Calu3 (cell line): ENCODE measurements around the gene FAM118A. TPM values are rescaled to one million over a fixed set of nuclear protein-coding genes. Genes with fewer than 3 reads are reported as not detected.

ENCODE experiments used
- BruUV-seq: library from RNA; stranded (reverse); fragments of 400-500 nt; replicated peaks from 2 replicates; lab custom pipeline; 2021; lab: Mats Ljungman, UMichigan
- CTCF ChIA-PET: fragments of 300-600 bp; sonication (Branson Sonifier 250); formaldehyde crosslinking; loops from one replicate; lab custom pipeline; 2022; ENCODE audit warnings: antibody characterized with exemption; lab: Charles Lee
- DNase-seq: peaks from one replicate; pipeline ENCODE4 v3.0.0; 2022
- H3K27ac Mint-ChIP-seq: one replicate; pipeline ENCODE4 v1.8.0; 2022; ENCODE audit warnings: mixed read lengths; ENCODE audit not compliant: unreplicated experiment
- H3K27me3 Mint-ChIP-seq: one replicate; pipeline ENCODE4 v1.8.0; 2022; ENCODE audit warnings: mixed read lengths; ENCODE audit not compliant: unreplicated experiment
- H3K36me3 Mint-ChIP-seq: one replicate; pipeline ENCODE4 v1.8.0; 2022; ENCODE audit warnings: mild to moderate bottlenecking, moderate library complexity, mixed read lengths; ENCODE audit not compliant: insufficient read depth, unreplicated experiment
- H3K4me1 Mint-ChIP-seq: one replicate; pipeline ENCODE4 v1.8.0; 2022; ENCODE audit warnings: mild to moderate bottlenecking, low read depth, mixed read lengths; ENCODE audit not compliant: unreplicated experiment
- H3K4me3 Mint-ChIP-seq: one replicate; pipeline ENCODE4 v1.8.0; 2022; ENCODE audit warnings: mild to moderate bottlenecking, low read depth, moderate library complexity, mixed read lengths; ENCODE audit not compliant: unreplicated experiment
- H3K9me3 Mint-ChIP-seq: one replicate; pipeline ENCODE4 v1.8.0; 2022; ENCODE audit warnings: low read depth, mixed read lengths; ENCODE audit not compliant: unreplicated experiment
- CTCF ChIP-seq: fragments of 200-600 bp; IDR thresholded peaks from one replicate; pipeline ENCODE4 v1.8.0; 2022; ENCODE audit warnings: antibody characterized with exemption; ENCODE audit not compliant: unreplicated experiment
- intact Hi-C: fragments of 100-400 bp; cut with micrococcal nuclease; formaldehyde crosslinking; loops from one replicate; pipeline ENCODE4 v1.10.0; 2022; ENCODE audit not compliant: unreplicated experiment
- total RNA-seq: library from RNA; stranded (reverse); gene quantifications from 2 replicates; pipeline ENCODE4 v1.2.3, GENCODE V29; 2022

The FAM118A gene
- total RNA-seq, 1 experiment from 2014 or later = 35.0 TPM

DNA sequence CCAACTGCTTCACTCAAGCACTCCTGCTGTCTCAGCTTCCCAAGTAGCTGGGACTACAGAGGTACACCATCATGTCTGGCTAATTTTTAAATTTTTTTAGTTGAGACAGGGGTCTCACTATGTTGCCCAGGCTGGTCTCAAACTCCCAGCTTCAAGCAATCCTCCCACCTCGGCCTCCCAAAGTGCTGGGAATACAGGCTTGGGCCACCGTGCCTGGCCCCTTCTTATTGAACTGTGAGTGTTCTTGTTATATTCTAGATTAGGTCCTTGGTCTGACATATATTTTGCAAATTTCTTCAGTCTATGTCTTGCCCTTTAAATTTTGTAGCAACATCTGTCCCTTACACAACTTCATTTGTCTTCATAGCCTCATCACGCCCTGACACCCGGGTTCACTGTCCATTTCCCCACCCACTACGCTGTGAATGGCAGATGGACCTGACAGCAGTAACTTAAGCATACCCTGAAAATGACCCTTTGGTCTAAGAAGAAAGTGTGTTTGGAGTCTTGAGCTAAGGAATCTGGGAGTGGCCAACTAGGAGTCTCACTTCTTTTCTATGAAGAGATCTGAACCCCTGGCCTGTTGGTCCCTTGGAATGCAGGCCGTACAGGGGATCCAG is 4.2 kb upstream of the FAM118A start:
- H3K36me3 Mint-ChIP-seq = peaks cover 21% of the 10 kb centered on the region
- no peak for DNase-seq
- no peak overlapping the region for H3K4me3 Mint-ChIP-seq
- no peak for TF ChIP-seq CTCF
- no peaks in the 10 kb centered on the region for H3K9me3 Mint-ChIP-seq
- intact Hi-C loops = no loop called here
- no TSS peak for BruUV-seq
- CTCF ChIA-PET = no interaction called here
- no peak overlapping the region for H3K27ac Mint-ChIP-seq
- H3K4me1 Mint-ChIP-seq = peaks cover 22% of the 10 kb centered on the region
- no peaks in the 10 kb centered on the region for H3K27me3 Mint-ChIP-seq

GRCh38 chr22:45306139-45306538 is 3.6 kb upstream of the FAM118A start:
- Mint-ChIP-seq H3K27ac (no peak overlapping the region), H3K27me3 (no peaks in the 10 kb centered on the region), H3K36me3 (peaks cover 27% of the 10 kb centered on the region), H3K4me1 (peaks cover 27% of the 10 kb centered on the region), H3K9me3 (no peaks in the 10 kb centered on the region), H3K4me3 (no peak overlapping the region)
- no peak for DNase-seq
- intact Hi-C loops = no loop called here
- TF ChIP-seq CTCF = no peak
- CTCF ChIA-PET = no interaction called here
- no TSS peak for BruUV-seq

DNA sequence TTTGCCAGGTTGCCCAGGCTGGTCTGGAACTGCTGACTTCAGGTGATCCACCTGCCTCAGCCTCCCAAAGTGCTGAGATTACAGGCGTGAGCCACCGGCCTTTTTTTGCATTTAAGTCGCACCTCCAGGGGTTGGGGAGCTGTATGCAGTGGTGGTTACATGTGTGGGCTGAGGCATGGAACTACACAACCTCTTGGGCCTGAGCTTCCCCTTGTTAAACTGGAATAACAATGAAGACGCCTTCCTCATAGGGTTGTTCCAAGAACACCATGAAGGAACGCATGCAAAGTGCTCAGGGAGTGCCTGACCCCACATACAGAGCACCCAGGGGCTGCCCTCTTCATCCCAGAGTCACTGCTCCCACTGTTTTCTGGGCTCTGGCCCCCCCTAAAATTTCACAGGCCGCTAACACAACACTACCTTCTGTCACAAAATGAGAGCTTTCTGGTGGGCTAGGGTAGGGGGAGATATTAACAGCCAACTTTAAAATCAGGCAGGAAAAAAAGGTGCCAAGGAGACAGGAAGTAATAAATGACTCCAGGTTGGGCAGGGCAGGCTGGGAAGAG is 1.3 kb upstream of the FAM118A start:
- H3K9me3 Mint-ChIP-seq = no peaks in the 10 kb centered on the region
- TF ChIP-seq CTCF = no peak
- no peak for DNase-seq
- H3K36me3 Mint-ChIP-seq = peaks cover 28% of the 10 kb centered on the region
- H3K4me1 Mint-ChIP-seq = peaks cover 24% of the 10 kb centered on the region
- H3K27ac Mint-ChIP-seq = peak overlapping the region; percentile 55
- H3K4me3 Mint-ChIP-seq = peak overlapping the region; percentile 86
- intact Hi-C loops = no loop called here
- CTCF ChIA-PET = no interaction called here
- no peaks in the 10 kb centered on the region for H3K27me3 Mint-ChIP-seq
- BruUV-seq = no TSS peak

GRCh38 chr22:45308957-45309421 is 745 bp upstream of the FAM118A start:
- intact Hi-C loops = no loop called here
- peak overlapping the region; percentile 55 for H3K27ac Mint-ChIP-seq
- H3K36me3 Mint-ChIP-seq = peaks cover 28% of the 10 kb centered on the region
- no peaks in the 10 kb centered on the region for H3K9me3 Mint-ChIP-seq
- DNase-seq = no peak
- no peaks in the 10 kb centered on the region for H3K27me3 Mint-ChIP-seq
- peaks cover 24% of the 10 kb centered on the region for H3K4me1 Mint-ChIP-seq
- CTCF ChIA-PET = no interaction called here
- no peak for TF ChIP-seq CTCF
- peak overlapping the region; percentile 86 for H3K4me3 Mint-ChIP-seq
- no TSS peak for BruUV-seq
